Embryonic facial prominence (tissue), 1 donor: Measurements from ENCODE around the gene MCOLN2.

ENCODE experiments used
- DNase-seq: peaks from one replicate; pipeline ENCODE4 v3.0.0-alpha.2; 2016; ENCODE audit errors: extremely low spot score

MCOLN2 gene

GRCh38 chr1:84985365-84985764 lies 11.5 kb downstream of the MCOLN2 start:
- no peak for DNase-seq

GRCh38 chr1:84982395-84982794 lies 14.5 kb downstream of the MCOLN2 start:
- no peak for DNase-seq

- no peak for DNase-seq
Measured at GRCh38 chr1:84975035-84975434, 21.9 kb downstream of the MCOLN2 start.

GRCh38 chr1:84973498-84974334 lies 23.2 kb downstream of the MCOLN2 start:
- no peak for DNase-seq

GRCh38 chr1:84972377-84972987 lies 24.4 kb downstream of the MCOLN2 start:
- no peak for DNase-seq

- no peak for DNase-seq
Measured at GRCh38 chr1:84971957-84972356, 25.0 kb downstream of the MCOLN2 start.

- DNase-seq = no peak
Measured at GRCh38 chr1:84969489-84970250, 27.2 kb downstream of the MCOLN2 start.

GRCh38 chr1:84968865-84969264 lies 28.0 kb downstream of the MCOLN2 start:
- no peak for DNase-seq

GRCh38 chr1:84968101-84968500 lies 28.8 kb downstream of the MCOLN2 start:
- no peak for DNase-seq

- DNase-seq = no peak
Measured at GRCh38 chr1:84967666-84968065, 29.2 kb downstream of the MCOLN2 start.

GRCh38 chr1:84963021-84963420 lies 33.9 kb downstream of the MCOLN2 start:
- DNase-seq = no peak

GRCh38 chr1:84961316-84961715 lies 35.6 kb downstream of the MCOLN2 start:
- no peak for DNase-seq

- DNase-seq = no peak
Measured at GRCh38 chr1:84960371-84960770, 36.5 kb downstream of the MCOLN2 start.

- DNase-seq = no peak
Measured at GRCh38 chr1:84959294-84959693, 37.6 kb downstream of the MCOLN2 start.

GRCh38 chr1:84957966-84958365 lies 38.9 kb downstream of the MCOLN2 start:
- no peak for DNase-seq

- no peak for DNase-seq
Measured at GRCh38 chr1:84956655-84957054, 40.3 kb downstream of the MCOLN2 start.

GRCh38 chr1:84956097-84956496 lies 40.8 kb downstream of the MCOLN2 start:
- no peak for DNase-seq

GRCh38 chr1:84949664-84950063 lies 47.2 kb downstream of the MCOLN2 start:
- DNase-seq = no peak

- DNase-seq = no peak
Measured at GRCh38 chr1:84947536-84948410, 49.1 kb downstream of the MCOLN2 start.

- no peak for DNase-seq
Measured at GRCh38 chr1:84946631-84947030, 50.3 kb downstream of the MCOLN2 start.

GRCh38 chr1:84944767-84945486 lies 52.0 kb downstream of the MCOLN2 start:
- DNase-seq = peak; percentile 79
